Activated naive CD8-positive, alpha-beta T cell (primary cell): ENCODE measurements around the gene FHIT.

ENCODE experiments used
- H3K27ac Mint-ChIP-seq: one replicate; pipeline ENCODE4 v1.8.0; 2021; ENCODE audit warnings: mixed read lengths
- H3K27me3 Mint-ChIP-seq: one replicate; pipeline ENCODE4 v1.8.0; 2021; ENCODE audit warnings: mixed read lengths
- H3K36me3 Mint-ChIP-seq: one replicate; pipeline ENCODE4 v1.8.0; 2021; ENCODE audit warnings: mixed read lengths
- H3K4me1 Mint-ChIP-seq: one replicate; pipeline ENCODE4 v1.8.0; 2021; ENCODE audit warnings: low read depth, mixed read lengths
- H3K4me3 Mint-ChIP-seq: one replicate; pipeline ENCODE4 v1.8.0; 2021; ENCODE audit warnings: mild to moderate bottlenecking, mixed read lengths
- H3K9me3 Mint-ChIP-seq: one replicate; pipeline ENCODE4 v1.8.0; 2021; ENCODE audit warnings: low read depth, mixed read lengths

FHIT gene

DNA sequence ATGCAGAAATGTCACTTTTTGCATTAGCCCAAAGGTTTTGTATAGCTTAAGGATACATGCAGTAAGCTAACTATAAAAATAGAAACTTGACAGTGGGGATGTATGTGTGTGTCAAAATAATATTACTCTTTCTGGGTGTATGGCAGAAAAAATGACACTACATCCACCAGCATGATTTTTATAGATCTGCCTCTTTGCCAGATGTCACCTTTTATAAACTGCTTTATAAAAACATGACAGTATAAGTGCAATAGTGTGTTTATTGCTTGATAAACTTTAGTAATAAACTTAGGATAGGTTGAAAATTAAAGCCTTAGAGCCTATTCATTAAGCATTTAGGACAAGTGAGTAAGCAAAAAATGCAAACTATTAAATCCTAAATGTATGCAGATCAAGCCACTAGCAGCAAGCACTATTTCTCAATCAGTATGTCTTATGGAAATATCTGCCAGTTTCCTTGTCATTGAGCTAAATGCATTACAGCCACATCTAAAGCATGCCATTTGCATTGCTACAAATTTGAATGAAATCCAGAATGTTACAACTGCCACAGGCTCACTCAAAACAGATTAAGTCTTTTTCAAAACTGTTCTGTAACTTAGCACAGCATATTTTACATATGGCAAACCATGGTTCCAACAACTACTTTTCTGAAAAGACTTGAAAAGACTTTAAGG is 935.0 kb downstream of the FHIT start:
- H3K27me3 Mint-ChIP-seq = no peaks in the 10 kb centered on the region
- peaks cover 5% of the 10 kb centered on the region for H3K36me3 Mint-ChIP-seq
- H3K4me1 Mint-ChIP-seq = peaks cover 11% of the 10 kb centered on the region
- no peak overlapping the region for H3K4me3 Mint-ChIP-seq
- no peaks in the 10 kb centered on the region for H3K9me3 Mint-ChIP-seq
- no peak overlapping the region for H3K27ac Mint-ChIP-seq

DNA sequence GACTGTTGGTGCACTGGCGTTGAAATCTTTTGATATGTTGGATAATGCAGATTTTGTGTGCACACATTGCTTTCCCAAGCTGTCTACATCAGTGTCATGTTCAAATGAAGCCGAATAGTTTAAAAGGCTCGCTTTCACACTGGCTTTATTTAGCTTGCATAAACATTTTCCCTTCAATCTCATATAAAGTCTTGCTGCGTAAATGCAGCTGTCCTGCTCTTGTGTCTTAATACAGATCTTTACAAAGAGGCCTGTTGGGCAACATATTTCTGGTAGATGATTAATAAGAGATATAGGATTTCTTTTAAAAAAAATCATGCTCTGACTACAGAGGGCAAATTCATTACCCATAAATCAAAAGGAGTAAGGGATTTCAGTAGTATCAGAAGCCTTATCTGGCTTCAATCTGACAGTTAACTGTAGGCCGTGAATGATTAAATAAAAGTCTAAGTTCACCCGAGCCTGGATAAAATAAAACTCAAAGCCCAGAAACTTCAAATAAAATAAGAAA is 937.2 kb downstream of the FHIT start:
- Mint-ChIP-seq H3K4me3 (no peak overlapping the region), H3K9me3 (no peaks in the 10 kb centered on the region), H3K4me1 (peaks cover 11% of the 10 kb centered on the region), H3K27me3 (no peaks in the 10 kb centered on the region), H3K36me3 (peaks cover 5% of the 10 kb centered on the region), H3K27ac (no peak overlapping the region)

DNA sequence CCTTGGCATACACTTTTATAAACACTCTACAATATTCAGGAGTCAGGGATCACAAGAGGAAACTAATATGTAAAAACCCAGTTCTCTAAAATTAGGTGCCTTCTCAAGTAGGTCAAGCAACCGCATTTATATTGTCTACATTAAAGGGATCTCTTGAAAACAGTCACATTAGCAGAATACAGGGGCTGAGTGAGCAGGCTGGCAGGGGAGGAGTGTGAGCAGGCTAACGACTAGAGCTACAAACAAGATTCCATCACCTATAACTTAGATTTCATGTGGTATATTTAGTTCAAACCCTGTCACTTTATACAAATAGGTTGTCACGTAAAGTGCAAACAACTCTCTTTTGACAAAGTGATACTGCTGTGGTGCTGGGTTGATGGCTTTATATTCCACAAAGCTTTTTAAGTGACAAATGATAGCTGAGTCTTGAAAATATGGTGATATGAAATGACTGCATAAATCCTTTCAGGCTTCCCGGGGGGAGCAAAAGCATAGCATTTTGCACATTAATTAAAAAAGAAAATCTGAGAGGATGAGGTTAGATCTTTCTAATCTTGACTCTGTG is 937.9 kb downstream of the FHIT start:
- Mint-ChIP-seq H3K27ac (no peak overlapping the region), H3K27me3 (no peaks in the 10 kb centered on the region), H3K9me3 (no peaks in the 10 kb centered on the region), H3K4me1 (peaks cover 11% of the 10 kb centered on the region), H3K4me3 (no peak overlapping the region), H3K36me3 (peaks cover 5% of the 10 kb centered on the region)

DNA sequence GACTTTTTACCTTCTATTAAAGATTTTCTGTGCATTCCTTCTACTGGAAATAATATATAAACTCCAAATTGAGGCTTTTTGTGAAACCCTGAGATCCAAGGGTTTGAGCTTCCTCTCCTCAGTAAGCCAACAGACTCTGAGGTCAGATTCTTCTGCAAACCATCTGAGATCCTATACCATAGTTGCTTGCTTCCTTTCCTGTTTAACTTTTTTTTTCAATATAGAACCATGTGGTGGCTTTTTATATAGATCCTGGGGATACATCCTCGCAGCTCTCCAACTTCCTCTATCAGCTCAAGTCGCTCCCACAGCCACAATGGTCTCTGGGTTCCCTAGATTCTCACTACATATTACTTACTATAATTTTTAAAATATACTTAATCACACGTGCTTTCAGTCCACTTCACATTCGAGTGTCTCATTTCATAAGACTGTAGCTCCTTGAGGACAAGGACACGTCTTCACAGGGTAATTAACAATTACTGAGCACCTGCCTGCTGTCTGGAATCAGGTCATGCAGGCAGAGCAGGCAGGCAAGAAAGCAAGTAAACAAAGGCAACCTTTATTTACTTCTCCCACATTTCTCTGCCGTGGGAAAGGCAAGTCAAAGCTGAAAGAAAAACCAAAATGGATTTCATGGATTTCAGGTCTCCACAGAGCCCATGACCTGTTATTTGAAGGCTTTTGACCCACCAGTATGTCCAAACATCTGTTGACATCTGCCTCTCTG is 941.5 kb downstream of the FHIT start:
- Mint-ChIP-seq H3K27me3 (no peaks in the 10 kb centered on the region), H3K4me1 (peaks cover 11% of the 10 kb centered on the region), H3K4me3 (no peak overlapping the region), H3K27ac (no peak overlapping the region), H3K36me3 (peaks cover 3% of the 10 kb centered on the region), H3K9me3 (no peaks in the 10 kb centered on the region)

DNA sequence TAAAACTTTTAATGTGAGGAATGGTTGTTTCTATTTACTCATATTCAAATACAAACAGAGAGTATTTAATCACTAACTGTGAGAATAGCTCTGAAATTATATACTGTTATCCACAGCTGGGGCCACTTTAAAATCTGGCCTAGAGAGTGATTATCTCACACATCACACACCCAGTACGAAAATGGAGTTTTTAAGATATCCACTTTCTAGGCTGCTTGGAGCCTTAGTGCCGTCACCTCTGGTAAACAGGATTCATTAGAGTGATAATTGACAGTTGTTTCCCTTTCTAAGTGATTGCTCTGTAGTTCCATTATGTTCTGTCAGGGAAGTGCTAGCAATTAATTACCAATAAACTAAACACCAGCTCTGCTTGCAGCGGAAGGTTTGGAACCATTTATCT is 942.4 kb downstream of the FHIT start:
- no peaks in the 10 kb centered on the region for H3K27me3 Mint-ChIP-seq
- no peak overlapping the region for H3K27ac Mint-ChIP-seq

DNA sequence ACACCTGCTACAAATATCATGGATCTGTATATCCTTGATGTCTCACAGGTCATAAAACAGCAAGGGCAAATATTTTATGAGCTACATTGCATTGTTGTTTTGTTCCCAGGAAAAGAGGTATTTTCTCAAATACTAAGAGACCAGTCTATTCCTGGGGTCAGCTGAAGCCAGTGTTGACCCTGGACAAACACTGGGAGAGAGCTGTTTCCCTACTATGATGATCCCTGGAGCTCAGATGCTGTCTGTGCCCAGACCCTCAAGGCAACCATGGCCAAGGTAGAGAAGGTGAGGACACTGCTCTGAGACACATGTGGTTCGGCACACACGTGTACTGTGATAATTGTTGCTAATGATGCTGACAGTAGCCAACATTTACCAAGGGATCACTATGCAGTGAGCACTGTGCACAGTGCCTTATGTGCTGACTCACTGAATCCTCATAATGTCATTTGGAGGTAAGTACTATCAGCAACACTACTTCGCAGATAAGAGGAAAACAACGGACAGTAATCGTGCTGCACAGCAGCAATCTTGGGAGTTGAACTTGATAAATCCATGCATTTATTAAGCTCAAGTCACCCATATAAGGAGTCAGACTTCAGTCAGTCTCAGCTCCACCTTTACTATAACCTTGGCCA is 943.6 kb downstream of the FHIT start:
- no peaks in the 10 kb centered on the region for H3K27me3 Mint-ChIP-seq
- no peak overlapping the region for H3K27ac Mint-ChIP-seq
- no peaks in the 10 kb centered on the region for H3K9me3 Mint-ChIP-seq
- H3K4me3 Mint-ChIP-seq = no peak overlapping the region
- H3K4me1 Mint-ChIP-seq = peaks cover 11% of the 10 kb centered on the region
- peaks cover 3% of the 10 kb centered on the region for H3K36me3 Mint-ChIP-seq

More for the DNA sequence above, 942.4 kb downstream of the FHIT start:
- Mint-ChIP-seq H3K4me3 (no peak overlapping the region), H3K9me3 (no peaks in the 10 kb centered on the region), H3K4me1 (peaks cover 9% of the 10 kb centered on the region), H3K36me3 (peaks cover 3% of the 10 kb centered on the region)

DNA sequence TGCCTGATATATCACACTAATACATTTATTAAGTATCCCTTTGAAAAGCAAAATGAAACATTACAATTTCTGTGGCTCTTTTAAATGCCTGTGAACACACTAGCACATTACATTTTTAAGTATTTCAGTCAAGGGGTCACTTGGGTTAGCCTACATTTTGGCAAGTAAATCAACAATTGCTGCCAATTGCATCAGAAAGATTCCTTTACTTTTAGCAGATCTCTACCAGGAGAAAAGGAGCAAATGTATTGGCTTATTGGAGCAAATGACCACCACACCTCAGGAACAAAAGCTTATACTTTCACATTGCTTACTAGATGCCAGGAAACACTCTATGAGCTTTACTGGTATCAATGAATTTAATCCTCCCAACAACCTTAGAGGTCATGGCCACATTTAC is 947.1 kb downstream of the FHIT start:
- Mint-ChIP-seq H3K9me3 (peaks cover 9% of the 10 kb centered on the region), H3K27me3 (no peaks in the 10 kb centered on the region), H3K27ac (no peak overlapping the region)

DNA sequence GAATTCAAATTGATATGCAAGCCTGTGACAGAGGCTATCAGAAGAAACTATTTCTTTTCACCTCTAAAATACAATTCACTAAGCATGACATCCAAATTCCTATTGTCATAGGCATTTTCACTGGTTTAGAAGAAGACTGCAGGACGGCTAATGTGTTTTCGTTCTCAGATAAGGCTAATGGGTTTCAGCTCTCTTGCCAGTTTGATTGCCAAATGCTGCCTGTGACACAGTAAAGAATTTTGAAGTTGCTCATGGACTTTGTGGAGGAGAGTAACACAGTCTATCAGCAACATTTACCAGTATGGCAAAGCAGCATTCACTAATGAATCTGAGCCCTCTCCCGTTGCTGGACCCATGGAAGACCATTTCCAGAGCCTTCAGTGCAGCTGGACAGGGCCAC is 948.1 kb downstream of the FHIT start:
- H3K9me3 Mint-ChIP-seq = peaks cover 12% of the 10 kb centered on the region
- H3K27ac Mint-ChIP-seq = no peak overlapping the region
- peaks cover 10% of the 10 kb centered on the region for H3K36me3 Mint-ChIP-seq
- peaks cover 15% of the 10 kb centered on the region for H3K4me1 Mint-ChIP-seq
- H3K27me3 Mint-ChIP-seq = no peaks in the 10 kb centered on the region
- no peak overlapping the region for H3K4me3 Mint-ChIP-seq

More for the DNA sequence above, 947.1 kb downstream of the FHIT start:
- Mint-ChIP-seq H3K36me3 (peaks cover 10% of the 10 kb centered on the region), H3K4me1 (peaks cover 15% of the 10 kb centered on the region), H3K4me3 (no peak overlapping the region)

DNA sequence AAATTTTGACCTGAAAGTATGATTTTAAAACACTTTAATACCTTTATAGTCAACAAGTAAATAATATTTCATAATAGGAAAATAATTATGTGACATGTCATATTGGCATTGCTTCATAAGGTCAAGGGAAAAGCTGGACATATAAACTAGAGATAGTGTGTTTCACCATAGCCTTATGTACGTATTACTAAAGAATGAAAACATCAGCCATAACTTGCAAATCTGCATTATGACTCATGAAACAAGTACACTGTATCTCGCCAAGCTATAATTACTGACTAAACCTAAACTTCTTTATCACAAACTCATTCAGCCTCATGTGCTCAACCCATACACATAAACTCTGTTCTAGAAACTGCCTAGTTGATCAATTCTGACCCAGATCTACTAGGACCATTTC is 950.1 kb downstream of the FHIT start:
- Mint-ChIP-seq H3K27me3 (no peaks in the 10 kb centered on the region), H3K36me3 (peaks cover 10% of the 10 kb centered on the region), H3K9me3 (peaks cover 12% of the 10 kb centered on the region), H3K4me3 (no peak overlapping the region), H3K27ac (no peak overlapping the region), H3K4me1 (peaks cover 15% of the 10 kb centered on the region)

DNA sequence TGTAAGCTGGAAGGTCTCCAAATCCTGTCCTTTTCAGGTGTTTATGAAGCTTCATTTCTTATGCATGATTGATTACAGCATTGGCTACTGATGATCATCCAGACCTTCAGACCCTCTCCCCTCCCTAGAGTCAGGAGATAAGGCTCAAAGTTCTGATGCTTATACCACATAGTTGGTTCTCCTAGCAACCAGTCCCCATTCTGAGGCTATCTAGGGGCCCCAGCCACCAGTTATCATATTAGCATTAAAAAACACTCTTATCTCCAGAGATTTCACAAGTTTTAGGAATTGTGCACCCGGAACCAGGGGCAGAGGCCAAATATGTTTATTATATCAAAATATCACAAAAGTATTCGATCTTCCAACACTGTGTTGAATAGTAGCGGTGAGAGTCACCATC is 953.1 kb downstream of the FHIT start:
- Mint-ChIP-seq H3K36me3 (peaks cover 10% of the 10 kb centered on the region), H3K4me3 (no peak overlapping the region), H3K9me3 (peaks cover 14% of the 10 kb centered on the region), H3K4me1 (peaks cover 13% of the 10 kb centered on the region), H3K27me3 (no peaks in the 10 kb centered on the region), H3K27ac (no peak overlapping the region)

DNA sequence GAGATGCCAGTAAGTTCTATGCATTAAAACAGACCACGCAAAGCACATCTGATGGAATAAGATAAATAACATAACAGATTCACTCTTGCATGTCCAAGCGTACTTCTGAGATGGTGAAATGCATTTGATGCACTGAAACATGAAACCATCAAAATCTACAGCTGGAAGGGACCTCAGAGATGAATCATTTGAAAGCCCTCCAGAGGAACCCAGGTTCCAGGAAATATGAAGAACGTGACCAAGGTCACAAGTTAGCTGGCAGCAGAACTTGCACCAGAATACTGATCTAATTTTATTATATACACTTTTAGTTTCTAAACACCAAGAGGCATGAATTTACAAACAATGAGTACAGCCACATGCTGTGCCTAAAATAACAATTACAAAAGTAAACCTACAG is 957.1 kb downstream of the FHIT start:
- Mint-ChIP-seq H3K27ac (no peak overlapping the region), H3K9me3 (peaks cover 5% of the 10 kb centered on the region), H3K4me1 (peaks cover 4% of the 10 kb centered on the region), H3K36me3 (peaks cover 4% of the 10 kb centered on the region), H3K4me3 (no peak overlapping the region), H3K27me3 (no peaks in the 10 kb centered on the region)

DNA sequence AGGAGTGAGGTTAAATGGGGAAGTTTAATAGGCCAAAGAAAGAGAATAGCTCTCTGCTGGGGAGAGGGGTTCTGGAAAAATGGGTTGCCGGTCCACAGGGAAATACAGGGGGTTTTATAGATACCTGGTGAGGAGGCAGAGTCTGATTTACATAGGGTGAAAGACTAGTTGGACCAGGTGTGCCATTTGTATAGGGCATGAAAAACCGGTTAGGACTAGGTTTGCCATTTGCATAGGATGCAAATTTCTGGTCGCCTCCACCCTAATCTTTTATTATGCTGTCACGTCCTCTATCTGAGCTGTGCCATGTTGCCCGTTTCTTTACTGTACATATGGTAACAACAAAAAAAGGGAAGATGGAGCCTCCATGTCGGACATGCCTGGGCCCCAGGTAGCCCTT is 960.1 kb downstream of the FHIT start:
- no peaks in the 10 kb centered on the region for H3K27me3 Mint-ChIP-seq
- no peak overlapping the region for H3K4me3 Mint-ChIP-seq
- H3K36me3 Mint-ChIP-seq = peaks cover 2% of the 10 kb centered on the region
- no peak overlapping the region for H3K27ac Mint-ChIP-seq
- H3K4me1 Mint-ChIP-seq = peaks cover 4% of the 10 kb centered on the region
- H3K9me3 Mint-ChIP-seq = peaks cover 3% of the 10 kb centered on the region

DNA sequence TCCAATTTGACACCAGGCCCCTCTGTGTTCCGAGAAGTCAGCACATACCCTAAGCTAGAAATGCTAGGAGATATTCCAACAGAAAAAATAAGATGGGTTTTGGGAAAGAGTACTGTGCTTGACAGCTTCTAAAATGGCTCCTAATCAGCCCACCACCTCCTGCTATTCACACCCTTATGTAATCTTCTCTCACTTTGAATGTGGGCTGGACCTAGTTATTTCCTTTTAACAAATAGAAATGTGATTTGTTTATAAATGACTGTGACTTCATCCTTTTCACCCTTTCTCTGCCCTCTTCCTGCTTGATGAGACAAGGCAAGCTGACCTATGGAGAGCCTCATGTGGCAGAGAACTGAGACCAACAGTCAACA is 961.1 kb downstream of the FHIT start:
- Mint-ChIP-seq H3K4me3 (no peak overlapping the region), H3K36me3 (peaks cover 2% of the 10 kb centered on the region), H3K27me3 (no peaks in the 10 kb centered on the region), H3K9me3 (peaks cover 3% of the 10 kb centered on the region), H3K27ac (no peak overlapping the region), H3K4me1 (peaks cover 4% of the 10 kb centered on the region)

DNA sequence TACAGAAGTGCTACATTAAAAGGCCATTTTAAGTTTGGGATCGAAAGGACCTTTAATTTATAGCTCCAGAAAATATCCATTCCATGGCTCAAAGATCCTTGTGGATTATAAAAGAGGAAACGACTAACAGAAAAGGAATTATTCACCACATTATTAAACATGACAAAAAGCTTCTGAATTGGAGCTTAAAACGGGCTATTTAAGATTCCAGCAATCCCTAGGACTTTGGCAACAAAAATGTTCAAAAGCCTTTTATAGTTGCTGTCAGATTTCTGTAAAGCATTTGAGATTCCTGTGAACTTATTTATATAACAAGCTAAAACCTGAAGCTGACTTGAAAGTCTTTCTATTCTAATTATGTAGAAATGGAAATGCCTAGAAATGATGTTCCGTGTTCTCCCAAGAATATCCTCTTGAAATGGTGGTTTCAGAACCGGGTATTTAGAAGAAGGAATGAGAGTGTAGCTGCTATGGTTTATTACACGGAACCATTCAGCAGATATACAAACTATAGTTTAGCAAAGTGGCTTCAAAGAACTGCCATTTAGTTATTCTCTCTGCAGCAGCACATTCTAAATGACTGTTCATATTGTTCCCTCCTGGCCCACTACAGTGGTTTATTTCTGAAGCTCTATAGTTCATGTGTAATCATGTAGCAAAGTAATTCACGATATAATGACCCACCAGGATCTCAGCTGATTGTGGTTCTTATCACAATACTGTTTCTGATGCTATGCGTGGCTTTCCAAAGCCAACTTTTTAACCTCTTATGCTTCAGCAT is 961.7 kb downstream of the FHIT start:
- Mint-ChIP-seq H3K36me3 (peaks cover 2% of the 10 kb centered on the region), H3K4me3 (no peak overlapping the region), H3K27me3 (no peaks in the 10 kb centered on the region), H3K9me3 (peaks cover 3% of the 10 kb centered on the region), H3K27ac (no peak overlapping the region), H3K4me1 (peaks cover 3% of the 10 kb centered on the region)
